Astrocyte (in vitro differentiated cells and primary cell): Measurements from ENCODE around the gene HKDC1. TPM values are rescaled to one million over a fixed set of nuclear protein-coding genes. Genes with fewer than 3 reads are reported as not detected.

Source experiments
- DNase-seq: peaks from one replicate; pipeline ENCODE4 v3.0.0-alpha.2; 2010; ENCODE audit warnings: low read depth
- FAIRE-seq: peaks from 2 replicates; lab custom pipeline; 2011; peaks lifted over from hg19 to GRCh38; lab: Jason Lieb, UNC
- H2AFZ ChIP-seq: 2 replicates; pipeline ENCODE4 v1.6.0; 2012; ENCODE audit warnings: low read depth, low read length, inconsistent platforms
- H3K27ac ChIP-seq: 2 replicates; pipeline ENCODE4 v1.5.1; 2011; ENCODE audit warnings: low read depth, low read length, inconsistent platforms
- H3K27me3 ChIP-seq: 2 replicates; pipeline ENCODE4 v1.6.0; 2011; ENCODE audit warnings: low read length, inconsistent platforms; ENCODE audit not compliant: insufficient read depth
- H3K36me3 ChIP-seq: 2 replicates; pipeline ENCODE4 v1.5.1; 2011; ENCODE audit warnings: low read length, inconsistent platforms; ENCODE audit not compliant: insufficient read depth
- H3K4me1 ChIP-seq: 2 replicates; pipeline ENCODE4 v1.5.1; 2011; ENCODE audit warnings: low read length, inconsistent platforms; ENCODE audit not compliant: insufficient read depth
- H3K4me2 ChIP-seq: 2 replicates; pipeline ENCODE4 v1.6.0; 2012; ENCODE audit warnings: low read length, inconsistent platforms
- H3K4me3 ChIP-seq: 2 replicates; pipeline ENCODE4 v1.5.1; 2011; ENCODE audit warnings: low read depth, mild to moderate bottlenecking, low read length, inconsistent platforms; ENCODE audit not compliant: insufficient read depth
- H3K79me2 ChIP-seq: 2 replicates; pipeline ENCODE4 v1.6.0; 2012; ENCODE audit warnings: mild to moderate bottlenecking, low read length, inconsistent platforms; ENCODE audit not compliant: insufficient read depth
- H3K9ac ChIP-seq: 2 replicates; pipeline ENCODE4 v1.6.0; 2012; ENCODE audit warnings: mild to moderate bottlenecking, low read length, inconsistent platforms
- H3K9me3 ChIP-seq: 2 replicates; pipeline ENCODE4 v1.5.1; 2012; ENCODE audit warnings: low read depth, mild to moderate bottlenecking, low read length, inconsistent platforms; ENCODE audit not compliant: insufficient read depth
- H4K20me1 ChIP-seq: 2 replicates; pipeline ENCODE4 v1.6.0; 2012; ENCODE audit warnings: low read length, inconsistent platforms; ENCODE audit not compliant: insufficient read depth
- H3K27ac Mint-ChIP-seq: one replicate; pipeline ENCODE4 v1.8.0; 2021; ENCODE audit warnings: mild to moderate bottlenecking, mixed read lengths; ENCODE audit not compliant: unreplicated experiment
- H3K27me3 Mint-ChIP-seq: one replicate; pipeline ENCODE4 v1.8.0; 2021; ENCODE audit warnings: low read depth, mixed read lengths; ENCODE audit not compliant: unreplicated experiment
- H3K36me3 Mint-ChIP-seq: one replicate; pipeline ENCODE4 v1.8.0; 2021; ENCODE audit warnings: low read depth, mixed read lengths; ENCODE audit not compliant: unreplicated experiment
- H3K4me1 Mint-ChIP-seq: one replicate; pipeline ENCODE4 v1.8.0; 2021; ENCODE audit warnings: low read depth, mixed read lengths; ENCODE audit not compliant: unreplicated experiment
- H3K4me3 Mint-ChIP-seq: one replicate; pipeline ENCODE4 v1.8.0; 2021; ENCODE audit warnings: mild to moderate bottlenecking, moderate library complexity, mixed read lengths; ENCODE audit not compliant: unreplicated experiment
- H3K9me3 Mint-ChIP-seq: one replicate; pipeline ENCODE4 v1.8.0; 2021; ENCODE audit warnings: mild to moderate bottlenecking, mixed read lengths; ENCODE audit not compliant: unreplicated experiment
- CTCF ChIP-seq: IDR thresholded peaks from 2 replicates; pipeline ENCODE4 v1.5.1; 2011; ENCODE audit warnings: low read depth, mild to moderate bottlenecking, inconsistent platforms, low read length, moderate library complexity; ENCODE audit not compliant: insufficient read depth
- EZH2 ChIP-seq: IDR thresholded peaks from 2 replicates; pipeline ENCODE4 v1.6.1; 2012; ENCODE audit warnings: mild to moderate bottlenecking, low read length, inconsistent platforms; ENCODE audit not compliant: insufficient read depth
- total RNA-seq: library from RNA; stranded (reverse); gene quantifications from 2 replicates; pipeline ENCODE4 v1.2.1, GENCODE V29; 2021

The HKDC1 gene
- total RNA-seq, 1 donor from 2014 or later = 4.2 TPM

DNA sequence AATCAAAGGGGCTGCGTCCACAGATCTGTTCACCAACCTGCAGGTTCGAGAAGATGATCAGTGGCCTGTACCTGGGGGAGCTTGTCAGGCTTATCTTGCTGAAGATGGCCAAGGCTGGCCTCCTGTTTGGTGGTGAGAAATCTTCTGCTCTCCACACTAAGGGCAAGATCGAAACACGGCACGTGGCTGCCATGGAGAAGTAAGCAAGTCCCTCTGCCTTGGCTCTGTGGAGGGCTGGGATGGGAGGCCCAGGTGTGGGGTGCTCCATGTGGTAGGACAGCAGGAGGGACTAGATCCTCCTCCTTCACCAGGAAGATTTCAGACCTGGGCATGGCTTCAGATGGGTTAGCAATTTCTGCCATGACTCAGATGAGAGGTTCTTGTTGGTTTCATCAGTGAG lies 25.9 kb downstream of the HKDC1 start:
- DNase-seq = no peak
- H3K9me3 Mint-ChIP-seq = no peaks in the 10 kb centered on the region
- no peaks in the 10 kb centered on the region for H3K36me3 Mint-ChIP-seq
- H2AFZ ChIP-seq = no peak overlapping the region
- TF ChIP-seq EZH2 (no peak), CTCF (no peak)
- peaks cover 2% of the 10 kb centered on the region for H3K27me3 ChIP-seq
- no peak overlapping the region for H3K4me3 Mint-ChIP-seq
- no peak overlapping the region for H3K27ac Mint-ChIP-seq
- no peak overlapping the region for H3K9ac ChIP-seq
- H3K79me2 ChIP-seq = no peaks in the 10 kb centered on the region
- H3K4me2 ChIP-seq = no peak overlapping the region
- FAIRE-seq = no peak
- no peaks in the 10 kb centered on the region for H3K9me3 ChIP-seq
- H3K4me3 ChIP-seq = no peak overlapping the region
- H3K27me3 Mint-ChIP-seq = peaks cover 15% of the 10 kb centered on the region
- H3K27ac ChIP-seq = no peak overlapping the region
- no peaks in the 10 kb centered on the region for H3K4me1 Mint-ChIP-seq
- no peaks in the 10 kb centered on the region for H4K20me1 ChIP-seq
- H3K4me1 ChIP-seq = peaks cover 12% of the 10 kb centered on the region
- no peaks in the 10 kb centered on the region for H3K36me3 ChIP-seq

GRCh38 chr10:69246581-69247312 lies 26.6 kb downstream of the HKDC1 start:
- Histone ChIP-seq H3K9ac (no peak overlapping the region), H2AFZ (no peak overlapping the region), H3K36me3 (no peaks in the 10 kb centered on the region), H3K27me3 (peaks cover 2% of the 10 kb centered on the region), H4K20me1 (no peaks in the 10 kb centered on the region), H3K79me2 (no peaks in the 10 kb centered on the region), H3K27ac (no peak overlapping the region), H3K4me2 (no peak overlapping the region), H3K9me3 (no peaks in the 10 kb centered on the region), H3K4me3 (no peak overlapping the region), H3K4me1 (peaks cover 6% of the 10 kb centered on the region)
- peaks cover 15% of the 10 kb centered on the region for H3K27me3 Mint-ChIP-seq
- no peaks in the 10 kb centered on the region for H3K36me3 Mint-ChIP-seq
- H3K27ac Mint-ChIP-seq = no peak overlapping the region
- DNase-seq = no peak
- FAIRE-seq = no peak
- TF ChIP-seq EZH2 (no peak), CTCF (no peak)
- H3K4me3 Mint-ChIP-seq = no peak overlapping the region
- H3K4me1 Mint-ChIP-seq = no peaks in the 10 kb centered on the region
- H3K9me3 Mint-ChIP-seq = no peaks in the 10 kb centered on the region

- TF ChIP-seq CTCF (no peak), EZH2 (no peak)
- Histone ChIP-seq H2AFZ (no peak overlapping the region), H3K79me2 (no peaks in the 10 kb centered on the region), H3K9ac (no peak overlapping the region), H3K27me3 (peaks cover 2% of the 10 kb centered on the region), H3K36me3 (no peaks in the 10 kb centered on the region), H4K20me1 (no peaks in the 10 kb centered on the region), H3K4me1 (peaks cover 3% of the 10 kb centered on the region), H3K9me3 (no peaks in the 10 kb centered on the region), H3K27ac (no peak overlapping the region), H3K4me2 (no peak overlapping the region), H3K4me3 (no peak overlapping the region)
- Mint-ChIP-seq H3K27me3 (peaks cover 15% of the 10 kb centered on the region), H3K36me3 (no peaks in the 10 kb centered on the region), H3K9me3 (no peaks in the 10 kb centered on the region), H3K27ac (no peak overlapping the region), H3K4me3 (no peak overlapping the region), H3K4me1 (no peaks in the 10 kb centered on the region)
- no peak for FAIRE-seq
- no peak for DNase-seq
Measured at GRCh38 chr10:69247313-69247710, 27.2 kb downstream of the HKDC1 start.
